HepG2 (cell line): ENCODE results near the gene TPCN2. TPM values are rescaled to one million over a fixed set of nuclear protein-coding genes. Genes with fewer than 3 reads are reported as not detected.

Source experiments
- ERF ChIP-seq: IDR thresholded peaks from 2 replicates; pipeline ENCODE4 v1.6.1; 2018; ENCODE audit warnings: missing biosample characterization, missing genetic modification reagents
- MAZ ChIP-seq, 2 experiments: sonication (generic) in 1 of 2; formaldehyde crosslinking in 1 of 2; IDR thresholded peaks; 2 replicates each; pipeline versions ENCODE4 v1.5.0 to v1.6.1; 2012 to 2020; ENCODE audit warnings: low read depth in 2 of 2, mild to moderate bottlenecking in 2 of 2, borderline replicate concordance in 1 of 2, improper control_type of control experiment in 1 of 2, low read length in 1 of 2, missing genetic modification reagents in 1 of 2, moderate library complexity in 1 of 2
- PHF8 ChIP-seq: sonication (generic); formaldehyde crosslinking; IDR thresholded peaks from 2 replicates; pipeline ENCODE4 v1.5.0; 2020; ENCODE audit warnings: missing genetic modification reagents
- SMAD3 ChIP-seq: sonication (generic); formaldehyde crosslinking; IDR thresholded peaks from 2 replicates; pipeline ENCODE4 v1.4.0; 2020; ENCODE audit warnings: missing genetic modification reagents
- SP4 ChIP-seq: sonication (generic); formaldehyde crosslinking; IDR thresholded peaks from 2 replicates; pipeline ENCODE4 v1.8.1; 2023; ENCODE audit warnings: mild to moderate bottlenecking, missing genetic modification reagents
- ZNF552 ChIP-seq: sonication (generic); formaldehyde crosslinking; IDR thresholded peaks from 2 replicates; pipeline ENCODE4 v1.9.0; 2022; ENCODE audit warnings: missing genetic modification reagents, mild to moderate bottlenecking, borderline replicate concordance
- ZNF652 ChIP-seq: IDR thresholded peaks from 2 replicates; pipeline ENCODE4 v1.6.1; 2016; ENCODE audit warnings: low read depth, borderline replicate concordance
- ZNF768 ChIP-seq: sonication (generic); formaldehyde crosslinking; IDR thresholded peaks from 2 replicates; pipeline ENCODE4 v1.4.0; 2020; ENCODE audit warnings: missing genetic modification reagents
- polyA plus RNA-seq, 8 experiments: library from polyadenylated mRNA; depleted of rRNA in 3 of 8; stranded (reverse) in 7 of 8; unstranded in 1 of 8; fragments of >200 nt; fragmentation: Illumina TruSeq in 4 of 8; extraction: Trizol in 4 of 8; gene quantifications; 2 replicates each; pipeline versions ENCODE4 v1.2.1 to v1.2.3, GENCODE V29; 2011 to 2016; ENCODE audit warnings: low read depth in 4 of 8, missing spikeins in 1 of 8, mixed read lengths in 1 of 8; ENCODE audit not compliant: insufficient read depth in 1 of 8
- total RNA-seq, 5 experiments: library from RNA; depleted of rRNA; stranded (reverse); fragments of >200 nt; fragmentation: Illumina TruSeq; extraction: Trizol; gene quantifications; 2 replicates each; pipeline ENCODE4 v1.2.3, GENCODE V29; 2016; ENCODE audit warnings: low read depth in 1 of 5
- TF ChIP-seq, protein P1 (sequence below): sonication (generic); formaldehyde crosslinking; IDR thresholded peaks from 2 replicates; pipeline ENCODE4 v1.8.0; 2022; ENCODE audit warnings: missing genetic modification reagents, mild to moderate bottlenecking, moderate library complexity, borderline replicate concordance
- TF ChIP-seq, protein P2 (sequence below): sonication (generic); formaldehyde crosslinking; IDR thresholded peaks from 2 replicates; pipeline ENCODE4 v1.9.0; 2021; ENCODE audit warnings: missing genetic modification reagents, borderline replicate concordance
- TF ChIP-seq, protein P3 (sequence below): sonication (generic); formaldehyde crosslinking; IDR thresholded peaks from 2 replicates; pipeline ENCODE4 v1.8.1; 2023; ENCODE audit warnings: mild to moderate bottlenecking, missing genetic modification reagents
- TF ChIP-seq, protein P4 (sequence below): sonication (generic); formaldehyde crosslinking; IDR thresholded peaks from 2 replicates; pipeline ENCODE4 v1.8.1; 2022; ENCODE audit warnings: mild to moderate bottlenecking, missing genetic modification reagents
- TF ChIP-seq, protein P5 (sequence below): sonication (generic); formaldehyde crosslinking; IDR thresholded peaks from 2 replicates; pipeline ENCODE4 v1.9.0; 2022; ENCODE audit warnings: low read depth, missing genetic modification reagents
- TF ChIP-seq, protein P6 (sequence below): sonication (generic); formaldehyde crosslinking; IDR thresholded peaks from 2 replicates; pipeline ENCODE4 v1.4.0; 2020; ENCODE audit warnings: missing genetic modification reagents
- TF ChIP-seq, protein P7 (sequence below): sonication (generic); formaldehyde crosslinking; IDR thresholded peaks from 2 replicates; pipeline ENCODE4 v1.5.0; 2020; ENCODE audit warnings: mild to moderate bottlenecking, missing genetic modification reagents

The TPCN2 gene
- total and polyA plus RNA-seq, 2 of the 13 experiments (the other 11 are each of a cell fraction or from before 2014, with no cell fraction given), result 5.6 to 5.9 TPM

DNA sequence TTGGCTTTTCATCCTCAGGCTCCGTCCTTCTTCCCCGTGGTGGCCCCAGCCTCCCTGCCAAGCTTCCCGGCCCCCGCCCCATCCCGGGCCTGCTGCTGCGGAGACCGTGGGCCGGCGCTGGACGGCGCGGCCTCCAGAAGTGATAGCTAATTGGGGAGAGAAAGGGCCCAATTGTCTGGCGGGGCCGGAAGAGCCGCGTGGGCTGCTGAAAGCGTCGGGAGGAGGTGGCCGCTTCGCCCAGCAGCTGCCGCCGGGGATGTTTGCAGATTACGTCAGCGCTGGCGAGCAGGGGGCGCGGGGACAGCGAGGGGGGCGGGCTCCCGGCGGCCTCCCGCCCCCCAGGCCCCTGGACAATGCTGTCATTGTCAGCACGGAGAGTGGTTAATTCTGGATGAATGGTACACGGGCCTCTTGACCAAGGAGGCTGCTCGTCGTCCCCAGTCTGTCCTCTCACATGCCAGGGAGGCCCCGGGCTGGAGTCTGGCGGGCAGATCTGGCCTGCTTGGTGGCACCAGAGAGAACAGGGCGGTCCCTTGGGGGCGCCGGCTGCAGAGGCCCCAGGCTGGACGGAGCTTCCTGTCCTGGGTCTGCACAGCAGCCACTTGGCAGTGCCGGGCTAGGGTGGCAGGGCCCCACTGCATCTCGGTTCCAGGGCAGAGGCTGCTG, 108.6 kb downstream of the TPCN2 start (continued):
- TF ChIP-seq SMAD3 (CRISPR knock-in tag), result 0 out of 2 replicates have a peak, but pooled peaks have one; percentile 47
- TF ChIP-seq, protein P1, sequence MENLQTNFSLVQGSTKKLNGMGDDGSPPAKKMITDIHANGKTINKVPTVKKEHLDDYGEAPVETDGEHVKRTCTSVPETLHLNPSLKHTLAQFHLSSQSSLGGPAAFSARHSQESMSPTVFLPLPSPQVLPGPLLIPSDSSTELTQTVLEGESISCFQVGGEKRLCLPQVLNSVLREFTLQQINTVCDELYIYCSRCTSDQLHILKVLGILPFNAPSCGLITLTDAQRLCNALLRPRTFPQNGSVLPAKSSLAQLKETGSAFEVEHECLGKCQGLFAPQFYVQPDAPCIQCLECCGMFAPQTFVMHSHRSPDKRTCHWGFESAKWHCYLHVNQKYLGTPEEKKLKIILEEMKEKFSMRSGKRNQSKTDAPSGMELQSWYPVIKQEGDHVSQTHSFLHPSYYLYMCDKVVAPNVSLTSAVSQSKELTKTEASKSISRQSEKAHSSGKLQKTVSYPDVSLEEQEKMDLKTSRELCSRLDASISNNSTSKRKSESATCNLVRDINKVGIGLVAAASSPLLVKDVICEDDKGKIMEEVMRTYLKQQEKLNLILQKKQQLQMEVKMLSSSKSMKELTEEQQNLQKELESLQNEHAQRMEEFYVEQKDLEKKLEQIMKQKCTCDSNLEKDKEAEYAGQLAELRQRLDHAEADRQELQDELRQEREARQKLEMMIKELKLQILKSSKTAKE (CRISPR knock-in tag), result peak; percentile 58; the same call in 1 of the 2 replicates
- TF ChIP-seq, protein P2, sequence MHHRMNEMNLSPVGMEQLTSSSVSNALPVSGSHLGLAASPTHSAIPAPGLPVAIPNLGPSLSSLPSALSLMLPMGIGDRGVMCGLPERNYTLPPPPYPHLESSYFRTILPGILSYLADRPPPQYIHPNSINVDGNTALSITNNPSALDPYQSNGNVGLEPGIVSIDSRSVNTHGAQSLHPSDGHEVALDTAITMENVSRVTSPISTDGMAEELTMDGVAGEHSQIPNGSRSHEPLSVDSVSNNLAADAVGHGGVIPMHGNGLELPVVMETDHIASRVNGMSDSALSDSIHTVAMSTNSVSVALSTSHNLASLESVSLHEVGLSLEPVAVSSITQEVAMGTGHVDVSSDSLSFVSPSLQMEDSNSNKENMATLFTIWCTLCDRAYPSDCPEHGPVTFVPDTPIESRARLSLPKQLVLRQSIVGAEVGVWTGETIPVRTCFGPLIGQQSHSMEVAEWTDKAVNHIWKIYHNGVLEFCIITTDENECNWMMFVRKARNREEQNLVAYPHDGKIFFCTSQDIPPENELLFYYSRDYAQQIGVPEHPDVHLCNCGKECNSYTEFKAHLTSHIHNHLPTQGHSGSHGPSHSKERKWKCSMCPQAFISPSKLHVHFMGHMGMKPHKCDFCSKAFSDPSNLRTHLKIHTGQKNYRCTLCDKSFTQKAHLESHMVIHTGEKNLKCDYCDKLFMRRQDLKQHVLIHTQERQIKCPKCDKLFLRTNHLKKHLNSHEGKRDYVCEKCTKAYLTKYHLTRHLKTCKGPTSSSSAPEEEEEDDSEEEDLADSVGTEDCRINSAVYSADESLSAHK (CRISPR knock-in tag), result no peak
- TF ChIP-seq, protein P3, sequence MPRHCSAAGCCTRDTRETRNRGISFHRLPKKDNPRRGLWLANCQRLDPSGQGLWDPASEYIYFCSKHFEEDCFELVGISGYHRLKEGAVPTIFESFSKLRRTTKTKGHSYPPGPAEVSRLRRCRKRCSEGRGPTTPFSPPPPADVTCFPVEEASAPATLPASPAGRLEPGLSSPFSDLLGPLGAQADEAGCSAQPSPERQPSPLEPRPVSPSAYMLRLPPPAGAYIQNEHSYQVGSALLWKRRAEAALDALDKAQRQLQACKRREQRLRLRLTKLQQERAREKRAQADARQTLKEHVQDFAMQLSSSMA (CRISPR knock-in tag), result no peak
- TF ChIP-seq, protein P4, sequence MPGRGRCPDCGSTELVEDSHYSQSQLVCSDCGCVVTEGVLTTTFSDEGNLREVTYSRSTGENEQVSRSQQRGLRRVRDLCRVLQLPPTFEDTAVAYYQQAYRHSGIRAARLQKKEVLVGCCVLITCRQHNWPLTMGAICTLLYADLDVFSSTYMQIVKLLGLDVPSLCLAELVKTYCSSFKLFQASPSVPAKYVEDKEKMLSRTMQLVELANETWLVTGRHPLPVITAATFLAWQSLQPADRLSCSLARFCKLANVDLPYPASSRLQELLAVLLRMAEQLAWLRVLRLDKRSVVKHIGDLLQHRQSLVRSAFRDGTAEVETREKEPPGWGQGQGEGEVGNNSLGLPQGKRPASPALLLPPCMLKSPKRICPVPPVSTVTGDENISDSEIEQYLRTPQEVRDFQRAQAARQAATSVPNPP (CRISPR knock-in tag), result no peak; the same call in 1 of the 2 replicates
- TF ChIP-seq PHF8 (CRISPR knock-in tag), result peak; percentile 63
- TF ChIP-seq, protein P5, sequence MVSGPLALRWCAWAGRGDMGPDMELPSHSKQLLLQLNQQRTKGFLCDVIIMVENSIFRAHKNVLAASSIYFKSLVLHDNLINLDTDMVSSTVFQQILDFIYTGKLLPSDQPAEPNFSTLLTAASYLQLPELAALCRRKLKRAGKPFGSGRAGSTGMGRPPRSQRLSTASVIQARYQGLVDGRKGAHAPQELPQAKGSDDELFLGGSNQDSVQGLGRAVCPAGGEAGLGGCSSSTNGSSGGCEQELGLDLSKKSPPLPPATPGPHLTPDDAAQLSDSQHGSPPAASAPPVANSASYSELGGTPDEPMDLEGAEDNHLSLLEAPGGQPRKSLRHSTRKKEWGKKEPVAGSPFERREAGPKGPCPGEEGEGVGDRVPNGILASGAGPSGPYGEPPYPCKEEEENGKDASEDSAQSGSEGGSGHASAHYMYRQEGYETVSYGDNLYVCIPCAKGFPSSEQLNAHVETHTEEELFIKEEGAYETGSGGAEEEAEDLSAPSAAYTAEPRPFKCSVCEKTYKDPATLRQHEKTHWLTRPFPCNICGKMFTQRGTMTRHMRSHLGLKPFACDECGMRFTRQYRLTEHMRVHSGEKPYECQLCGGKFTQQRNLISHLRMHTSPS (CRISPR knock-in tag), result peak; percentile 88
- TF ChIP-seq MAZ (IDR thresholded peaks at IDR 0.05; ENCODE audit: borderline replicate concordance, low read depth, low read length), result peak; percentile 64; the same call in 1 of the 2 replicates
- TF ChIP-seq MAZ (CRISPR knock-in tag; IDR thresholded peaks at IDR 0.05; ENCODE audit: low read depth), result no peak
- no peak for TF ChIP-seq ZNF652 (CRISPR knock-in tag)
- 0 out of 2 replicates have a peak, but pooled peaks have one; percentile 8 for TF ChIP-seq ZNF768 (CRISPR knock-in tag)
- TF ChIP-seq, protein P6, sequence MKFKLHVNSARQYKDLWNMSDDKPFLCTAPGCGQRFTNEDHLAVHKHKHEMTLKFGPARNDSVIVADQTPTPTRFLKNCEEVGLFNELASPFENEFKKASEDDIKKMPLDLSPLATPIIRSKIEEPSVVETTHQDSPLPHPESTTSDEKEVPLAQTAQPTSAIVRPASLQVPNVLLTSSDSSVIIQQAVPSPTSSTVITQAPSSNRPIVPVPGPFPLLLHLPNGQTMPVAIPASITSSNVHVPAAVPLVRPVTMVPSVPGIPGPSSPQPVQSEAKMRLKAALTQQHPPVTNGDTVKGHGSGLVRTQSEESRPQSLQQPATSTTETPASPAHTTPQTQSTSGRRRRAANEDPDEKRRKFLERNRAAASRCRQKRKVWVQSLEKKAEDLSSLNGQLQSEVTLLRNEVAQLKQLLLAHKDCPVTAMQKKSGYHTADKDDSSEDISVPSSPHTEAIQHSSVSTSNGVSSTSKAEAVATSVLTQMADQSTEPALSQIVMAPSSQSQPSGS, result peak; percentile 97
- TF ChIP-seq, protein P7, sequence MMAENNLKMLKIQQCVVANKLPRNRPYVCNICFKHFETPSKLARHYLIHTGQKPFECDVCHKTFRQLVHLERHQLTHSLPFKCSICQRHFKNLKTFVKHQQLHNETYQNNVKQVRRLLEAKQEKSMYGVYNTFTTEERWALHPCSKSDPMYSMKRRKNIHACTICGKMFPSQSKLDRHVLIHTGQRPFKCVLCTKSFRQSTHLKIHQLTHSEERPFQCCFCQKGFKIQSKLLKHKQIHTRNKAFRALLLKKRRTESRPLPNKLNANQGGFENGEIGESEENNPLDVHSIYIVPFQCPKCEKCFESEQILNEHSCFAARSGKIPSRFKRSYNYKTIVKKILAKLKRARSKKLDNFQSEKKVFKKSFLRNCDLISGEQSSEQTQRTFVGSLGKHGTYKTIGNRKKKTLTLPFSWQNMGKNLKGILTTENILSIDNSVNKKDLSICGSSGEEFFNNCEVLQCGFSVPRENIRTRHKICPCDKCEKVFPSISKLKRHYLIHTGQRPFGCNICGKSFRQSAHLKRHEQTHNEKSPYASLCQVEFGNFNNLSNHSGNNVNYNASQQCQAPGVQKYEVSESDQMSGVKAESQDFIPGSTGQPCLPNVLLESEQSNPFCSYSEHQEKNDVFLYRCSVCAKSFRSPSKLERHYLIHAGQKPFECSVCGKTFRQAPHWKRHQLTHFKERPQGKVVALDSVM (CRISPR knock-in tag), result peak; percentile 89
- TF ChIP-seq ERF (CRISPR knock-in tag), result peak; percentile 19; the same call in 1 of the 2 replicates
- TF ChIP-seq ZNF552 (CRISPR knock-in tag), result peak; percentile 62; the same call in 1 of the 2 replicates
- 0 out of 2 replicates have a peak, but pooled peaks have one; percentile 17 for TF ChIP-seq SP4
